Lung (tissue), 13 donors: Measurements from ENCODE around the gene PLET1. TPM values are rescaled to one million over a fixed set of nuclear protein-coding genes. Genes with fewer than 3 reads are reported as not detected.
"Not testable (repeated sequence)": the region's sequence is repeated elsewhere in the genome, so short reads cannot be mapped to it uniquely, and the experiment has no call there.

Experiments used
- ATAC-seq: fragments of 200-7000 bp; cut with Tn5 transposase; one replicate; pipeline ENCODE4 v1.9.1; 2020; ENCODE audit warnings: moderate number of reproducible peaks; ENCODE audit not compliant: insufficient read depth, low FRiP score
- DNase-seq, 3 donors: peaks; one replicate each; pipeline ENCODE4 v3.0.0-alpha.2; 2013 to 2017
- H3K27ac ChIP-seq, 2 donors: one replicate each; pipeline ENCODE4 v1.5.1; 2013; ENCODE audit warnings: mild to moderate bottlenecking in 2 of 2, moderate library complexity in 2 of 2, control low read depth in 1 of 2, inconsistent platforms in 1 of 2, low read depth in 1 of 2, low read length in 1 of 2
- H3K27me3 ChIP-seq, 3 donors: one replicate each; pipeline ENCODE4 v1.5.1; 2013; ENCODE audit warnings: low read length in 2 of 3; ENCODE audit not compliant: control insufficient read depth in 3 of 3, insufficient read depth in 3 of 3
- H3K36me3 ChIP-seq, 4 donors: one replicate each; pipeline ENCODE4 v1.5.1; 2013; ENCODE audit warnings: low read length in 4 of 4, mild to moderate bottlenecking in 1 of 4, moderate library complexity in 1 of 4; ENCODE audit not compliant: control insufficient read depth in 4 of 4, insufficient read depth in 4 of 4
- H3K4me1 ChIP-seq, 5 donors: one replicate each; pipeline ENCODE4 v1.5.1; 2013; ENCODE audit warnings: low read length in 5 of 5, mild to moderate bottlenecking in 2 of 5, moderate library complexity in 1 of 5; ENCODE audit not compliant: control insufficient read depth in 5 of 5, insufficient read depth in 5 of 5
- H3K4me3 ChIP-seq: one replicate; pipeline ENCODE4 v1.5.1; 2013; ENCODE audit warnings: mild to moderate bottlenecking, control low read depth, moderate library complexity
- H3K9ac ChIP-seq, 2 donors: one replicate each; pipeline ENCODE4 v1.5.1; 2013; ENCODE audit warnings: low read length in 2 of 2, control low read depth in 1 of 2; ENCODE audit not compliant: insufficient read depth in 1 of 2
- H3K9me3 ChIP-seq, 4 donors: one replicate each; pipeline ENCODE4 v1.5.1; 2013; ENCODE audit warnings: low read length in 3 of 4, mild to moderate bottlenecking in 1 of 4, moderate library complexity in 1 of 4; ENCODE audit not compliant: control insufficient read depth in 4 of 4, insufficient read depth in 3 of 4
- WGBS, 2 donors: extraction: QIAGEN DNeasy Blood & Tissue Kit; methylation state at CpG; one replicate each; pipeline ENCODE4 v1.1.7; 2013; 5-methylcytosine and 5-hydroxymethylcytosine counted together
- polyA plus RNA-seq, 2 donors: library from polyadenylated mRNA; stranded (reverse); fragments of 200-250 nt; gene quantifications; one replicate each; pipeline ENCODE4 v1.2.1, GENCODE V29; 2013
- small RNA-seq: library from RNA; depleted of rRNA; stranded (forward); fragments of <200 nt; gene quantifications from one replicate; pipeline ENCODE3, GENCODE V24; 2014; ENCODE audit warnings: low replicate concordance
- total RNA-seq, 2 donors: library from RNA; depleted of rRNA in 1 of 2; stranded (reverse); fragments of >200 nt in 1 of 2; gene quantifications; one replicate each; pipeline ENCODE4 v1.2.1, GENCODE V29; 2014 to 2021
- TF ChIP-seq, protein P1 (sequence below): IDR thresholded peaks from 2 replicates; pipeline ENCODE4 v1.5.1; 2012; ENCODE audit warnings: mild to moderate bottlenecking; ENCODE audit errors: control extremely low read depth, extremely low read depth
- donor health status: control.
- donor health status: control.
- donor health status: Bipolar disorder and iron deficiency.
- donor health status: healthy.
- donor health status: DM: yes; HTN: yes; CAD: no.

Gene PLET1
- total and polyA plus RNA-seq, 4 donors, result not detected

DNA sequence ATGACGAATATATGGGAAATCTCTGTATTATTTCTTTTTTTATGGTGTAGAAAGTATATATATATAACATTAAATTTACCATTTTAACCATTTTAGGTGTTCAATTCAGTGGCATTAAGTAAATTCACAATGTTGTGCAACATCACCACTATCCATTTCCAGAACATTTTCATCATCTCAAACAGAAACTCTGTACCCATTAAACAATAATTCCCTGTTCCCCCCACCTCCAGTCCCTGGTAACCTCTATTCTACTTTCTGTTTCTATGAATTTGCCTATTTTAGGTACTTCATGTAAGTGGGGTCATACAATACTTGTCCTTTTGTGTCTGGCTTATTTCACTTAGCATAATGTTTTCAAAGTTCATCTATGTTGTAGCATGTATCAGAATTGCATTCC, 49.8 kb downstream of the PLET1 start:
- WGBS, 2 donors, result 82 to 90% methylated on average over 1 of the region's 1 CpG

DNA sequence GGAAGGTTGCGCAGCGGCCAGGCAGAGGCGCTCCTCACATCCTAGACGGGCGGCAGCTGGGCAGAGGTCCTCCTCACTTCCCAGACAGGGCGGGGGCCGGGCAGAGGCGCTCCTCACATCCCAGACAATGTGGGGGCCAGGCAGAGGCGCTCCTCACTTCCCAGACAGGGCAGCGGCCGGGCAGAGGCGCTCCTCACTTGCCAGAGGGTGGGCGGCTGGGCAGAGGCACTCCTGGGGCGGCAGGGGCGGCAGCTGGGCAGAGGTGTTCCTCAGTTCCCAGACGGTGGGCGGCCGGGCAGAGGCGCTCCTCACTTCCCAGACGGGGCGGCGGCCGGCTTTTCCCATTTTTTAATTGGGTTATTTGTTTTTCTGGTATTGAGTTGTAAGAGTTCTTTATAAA, 54.6 kb downstream of the PLET1 start:
- no peak for ATAC-seq
- Histone ChIP-seq H3K27me3 (no peaks in the 10 kb centered on the region), H3K9ac (no peak overlapping the region), H3K27ac (no peak overlapping the region), H3K4me3 (no peak overlapping the region), H3K9me3 (no peaks in the 10 kb centered on the region), H3K4me1 (peaks cover 0 to 4% (median 0%) of the 10 kb centered on the region in 5 donors), H3K36me3 (peaks cover 0 to 3% (median 0%) of the 10 kb centered on the region in 4 donors)
- TF ChIP-seq, protein P1, sequence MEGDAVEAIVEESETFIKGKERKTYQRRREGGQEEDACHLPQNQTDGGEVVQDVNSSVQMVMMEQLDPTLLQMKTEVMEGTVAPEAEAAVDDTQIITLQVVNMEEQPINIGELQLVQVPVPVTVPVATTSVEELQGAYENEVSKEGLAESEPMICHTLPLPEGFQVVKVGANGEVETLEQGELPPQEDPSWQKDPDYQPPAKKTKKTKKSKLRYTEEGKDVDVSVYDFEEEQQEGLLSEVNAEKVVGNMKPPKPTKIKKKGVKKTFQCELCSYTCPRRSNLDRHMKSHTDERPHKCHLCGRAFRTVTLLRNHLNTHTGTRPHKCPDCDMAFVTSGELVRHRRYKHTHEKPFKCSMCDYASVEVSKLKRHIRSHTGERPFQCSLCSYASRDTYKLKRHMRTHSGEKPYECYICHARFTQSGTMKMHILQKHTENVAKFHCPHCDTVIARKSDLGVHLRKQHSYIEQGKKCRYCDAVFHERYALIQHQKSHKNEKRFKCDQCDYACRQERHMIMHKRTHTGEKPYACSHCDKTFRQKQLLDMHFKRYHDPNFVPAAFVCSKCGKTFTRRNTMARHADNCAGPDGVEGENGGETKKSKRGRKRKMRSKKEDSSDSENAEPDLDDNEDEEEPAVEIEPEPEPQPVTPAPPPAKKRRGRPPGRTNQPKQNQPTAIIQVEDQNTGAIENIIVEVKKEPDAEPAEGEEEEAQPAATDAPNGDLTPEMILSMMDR, result no peak
- WGBS, 2 donors, result 93 to 96% methylated on average over 23 of the region's 23 CpGs
- DNase-seq, result no peak

More for the DNA sequence above, 49.8 kb downstream of the PLET1 start:
- TF ChIP-seq, protein P1, result no peak
- Histone ChIP-seq H3K9ac (no peak overlapping the region), H3K9me3 (no peaks in the 10 kb centered on the region), H3K27me3 (no peaks in the 10 kb centered on the region), H3K36me3 (no peaks in the 10 kb centered on the region), H3K27ac (no peak overlapping the region), H3K4me1 (peaks cover 0 to 6% (median 3%) of the 10 kb centered on the region in 5 donors), H3K4me3 (no peak overlapping the region)
- no peak for ATAC-seq
- no peak for DNase-seq

DNA sequence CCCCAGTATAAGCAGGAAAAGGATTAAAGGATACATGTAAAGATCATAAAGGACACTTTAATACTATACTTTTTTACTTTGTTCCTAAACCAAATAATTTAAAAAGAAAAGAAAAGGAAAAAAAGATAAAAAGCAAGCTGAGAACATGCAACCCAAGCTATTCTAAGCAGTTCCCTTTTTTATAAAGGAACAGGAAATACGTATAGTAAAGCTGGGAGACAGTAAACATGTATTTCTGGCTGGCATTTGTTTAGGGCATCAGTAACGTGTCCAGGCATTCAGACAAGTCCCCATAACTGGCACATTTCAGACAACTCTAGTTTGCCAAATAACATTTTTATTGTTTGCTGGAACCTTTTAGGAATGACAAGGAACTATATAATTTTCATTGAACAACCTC, 60.4 kb downstream of the PLET1 start:
- Histone ChIP-seq H3K4me3 (no peak overlapping the region), H3K27ac (no peak overlapping the region), H3K4me1 (no peaks in the 10 kb centered on the region), H3K36me3 (no peaks in the 10 kb centered on the region), H3K9ac (no peak overlapping the region), H3K9me3 (no peaks in the 10 kb centered on the region), H3K27me3 (no peaks in the 10 kb centered on the region)
- 16 to 25% methylated on average over 2 of the region's 2 CpGs for WGBS, 2 donors
- ATAC-seq, result no peak
- TF ChIP-seq, protein P1, result no peak
- no peak for DNase-seq

DNA sequence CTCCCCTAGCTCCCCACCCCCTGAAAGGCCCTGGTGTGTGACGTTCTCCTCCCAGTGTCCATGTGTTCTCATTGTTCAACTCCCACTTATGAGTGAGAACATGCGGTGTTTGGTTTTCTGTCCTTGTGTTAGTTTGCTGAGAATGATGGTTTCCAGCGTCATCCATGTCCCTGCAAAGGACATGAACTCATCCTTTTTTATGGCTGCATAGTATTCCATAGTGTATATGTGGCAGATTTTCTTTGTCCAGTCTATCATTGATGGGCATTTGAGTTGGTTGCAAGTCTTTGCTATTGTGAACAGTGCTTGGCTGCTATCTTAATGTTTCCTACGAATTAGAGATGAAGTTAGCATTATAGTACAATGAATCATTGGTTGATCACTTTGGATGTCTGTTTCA, 61.6 kb downstream of the PLET1 start:
- not testable (repeated sequence) for H3K4me1 ChIP-seq, H3K27ac ChIP-seq, H3K9ac ChIP-seq, H3K9me3 ChIP-seq, ATAC-seq, DNase-seq, H3K27me3 ChIP-seq, H3K4me3 ChIP-seq, H3K36me3 ChIP-seq
- WGBS, 2 donors, result 80 to 95% methylated on average over 4 of the region's 4 CpGs

Small RNAs within 50 kb of the gene (small RNA-seq; reads per million reads assigned to genes)
- gene MRPS36P4, result not detected

Other genes starting within 250 kb of the PLET1 start
- gene DLAT, start 235.5 kb downstream of the PLET1 start, total RNA-seq, result 10 to 100 TPM; 31.9 to 32.9 TPM
- gene DLAT, start 235.5 kb downstream of the PLET1 start, polyA plus RNA-seq, result 10 to 100 TPM; 12.0 to 21.1 TPM
- gene PIH1D2, start 186.8 kb downstream of the PLET1 start, total RNA-seq, result 10 to 100 TPM; 12.2 to 14.5 TPM
- gene PIH1D2, start 186.8 kb downstream of the PLET1 start, polyA plus RNA-seq, result 1 to 10 TPM; 5.1 to 7.8 TPM
- 10 to 100 TPM; 13.8 to 24.4 TPM for gene NKAPD1, start 186.6 kb downstream of the PLET1 start, total RNA-seq
- gene NKAPD1, start 186.6 kb downstream of the PLET1 start, polyA plus RNA-seq, result 10 to 100 TPM; 12.4 to 13.4 TPM
- 10 to 100 TPM; 33.9 to 53.3 TPM for gene TIMM8B, start 174.1 kb downstream of the PLET1 start, total RNA-seq
- 100 to 1,000 TPM; 119 to 137 TPM for gene TIMM8B, start 174.1 kb downstream of the PLET1 start, polyA plus RNA-seq
- 100 to 1,000 TPM in 1 of 2 donors, 10 to 100 TPM in 1; 91.6 to 164 TPM for gene SDHD, start 174.0 kb downstream of the PLET1 start, total RNA-seq
- gene SDHD, start 174.0 kb downstream of the PLET1 start, polyA plus RNA-seq, result 100 to 1,000 TPM in 1 of 2 donors, 10 to 100 TPM in 1; 85.5 to 117 TPM
- gene IL18, start 96.8 kb downstream of the PLET1 start, total RNA-seq, result 10 to 100 TPM; 23.7 to 24.5 TPM
- 10 to 100 TPM; 29.6 to 88.9 TPM for gene IL18, start 96.8 kb downstream of the PLET1 start, polyA plus RNA-seq
- under 1 TPM in 1 of 2 donors, not detected in 1; 0.74 TPM for gene TEX12, start 93.5 kb downstream of the PLET1 start, total RNA-seq
- under 1 TPM; 0.09 to 0.31 TPM for gene TEX12, start 93.5 kb downstream of the PLET1 start, polyA plus RNA-seq
- 10 to 100 TPM in 1 of 2 donors, 1 to 10 TPM in 1; 8.2 to 20.3 TPM for gene BCO2, start 85.3 kb downstream of the PLET1 start, total RNA-seq
- gene BCO2, start 85.3 kb downstream of the PLET1 start, polyA plus RNA-seq, result 1 to 10 TPM; 2.8 to 5.3 TPM
- 10 to 100 TPM; 19.3 to 24.8 TPM for gene PTS, start 34.4 kb downstream of the PLET1 start, total RNA-seq
- gene PTS, start 34.4 kb downstream of the PLET1 start, polyA plus RNA-seq, result 10 to 100 TPM; 25.4 to 60.5 TPM